Left cardiac atrium (tissue), 4 donors: Measurements from ENCODE around the gene PDE1C. TPM values are rescaled to one million over a fixed set of nuclear protein-coding genes. Genes with fewer than 3 reads are reported as not detected.

Source experiments
- ATAC-seq, 2 donors: fragments of 200-7000 bp; cut with Tn5 transposase; one replicate each; pipeline ENCODE4 v1.9.1; 2020; ENCODE audit warnings: mild to moderate bottlenecking in 2 of 2, moderate library complexity in 2 of 2
- DNase-seq: peaks from one replicate; pipeline ENCODE4 v3.0.0-alpha.2; 2020
- intact Hi-C, 2 donors: fragments of 100-400 bp; cut with DNase I; formaldehyde crosslinking; loops; one replicate each; pipeline versions ENCODE4 v1.14.1 to v1.15.1; 2022 to 2023
- total RNA-seq, 2 donors: library from RNA; stranded (reverse); fragmentation: NEBNext Ultra II Directional; extraction: Animal tissue kit (Norgen Biotek cat#: 25700); gene quantifications; one replicate each; pipeline ENCODE4 v1.2.1, GENCODE V29; 2021
- donor health status: DM: no; HTN: yes; CAD: no.
- donor health status: DM: no; HTN: yes; CAD: no; lungs with severe emphysema.
- donor health status: DM: yes; HTN: yes; CAD: no.
- donor health status: Dilated cardiomyopathy.

Gene PDE1C
- total RNA-seq, 2 donors from 2014 or later = 44.2 to 50.8 TPM

- ATAC-seq (no peak), DNase-seq (no peak)
- intact Hi-C loops = no loop called here
These were observed 17.0 kb downstream of the PDE1C start for GRCh38 chr7:32053204-32053603.

GRCh38 chr7:32051128-32051527, 19.1 kb downstream of the PDE1C start:
- ATAC-seq = no peak
- no peak for DNase-seq
- intact Hi-C loops = no loop called here

DNA sequence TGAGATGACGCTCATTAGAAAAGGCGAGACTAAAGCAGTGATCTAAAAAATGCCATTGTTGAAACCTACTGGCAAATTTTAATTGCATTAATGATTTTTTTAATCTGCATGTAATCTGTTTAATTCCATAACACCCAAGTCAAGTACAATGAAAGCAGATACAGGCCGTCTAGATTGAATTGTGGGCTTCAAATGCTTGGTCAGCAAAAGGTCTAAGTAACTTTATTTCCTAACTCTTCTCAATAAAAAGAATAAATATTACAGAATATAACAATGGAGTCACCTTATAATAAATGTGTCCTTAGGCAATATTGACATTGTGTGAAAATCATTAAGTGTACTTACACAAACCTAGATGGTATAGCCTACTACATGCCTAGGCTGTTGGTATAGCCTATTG, 20.6 kb downstream of the PDE1C start:
- intact Hi-C loops = loop anchor here in 1 of 2 donors (10.0 kb wide), 2 partner anchors 165 to 265 kb away; no protein-coding TSS in a partner anchor
- DNase-seq (no peak), ATAC-seq (no peak)

- DNase-seq = no peak
- no peak for ATAC-seq
- intact Hi-C loops = loop anchor here in 1 of 2 donors (10.0 kb wide), 2 partner anchors 164 to 264 kb away; no protein-coding TSS in a partner anchor
These were observed 21.2 kb downstream of the PDE1C start for GRCh38 chr7:32048970-32049491.

GRCh38 chr7:32047801-32048200, 22.4 kb downstream of the PDE1C start:
- intact Hi-C loops = loop anchor here in 1 of 2 donors (10.0 kb wide), 2 partner anchors 163 to 263 kb away; no protein-coding TSS in a partner anchor
- no peak for DNase-seq
- ATAC-seq = no peak

GRCh38 chr7:32047075-32047474, 23.1 kb downstream of the PDE1C start:
- intact Hi-C loops = loop anchor here in 1 of 2 donors (10.0 kb wide), 2 partner anchors 162 to 262 kb away; no protein-coding TSS in a partner anchor
- DNase-seq = no peak

GRCh38 chr7:32045228-32045627, 25.0 kb downstream of the PDE1C start:
- DNase-seq (no peak), ATAC-seq (no peak)
- intact Hi-C loops = loop anchor here in 1 of 2 donors (10.0 kb wide), 2 partner anchors 160 to 260 kb away; no protein-coding TSS in a partner anchor

More at GRCh38 chr7:32047075-32047474, 23.1 kb downstream of the PDE1C start:
- ATAC-seq = no peak

DNA sequence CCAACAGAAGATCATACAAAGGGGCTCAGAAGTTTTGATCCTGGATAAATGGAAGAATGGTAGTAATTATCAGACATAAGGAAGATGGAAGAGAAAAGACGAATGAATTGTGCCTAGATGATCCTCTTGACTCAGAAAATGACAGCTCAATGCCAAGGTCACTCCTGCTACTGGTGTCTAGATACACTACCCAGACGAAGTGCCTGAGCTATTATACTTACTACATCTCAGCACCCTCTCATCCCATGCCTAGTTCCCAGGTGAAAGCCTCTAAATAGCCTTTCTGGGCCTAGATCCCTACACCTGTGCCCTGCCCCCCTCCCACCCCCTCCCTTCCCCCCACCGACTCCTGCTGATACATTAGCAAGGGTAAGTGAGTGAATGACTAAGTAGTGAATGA, 25.5 kb downstream of the PDE1C start:
- ATAC-seq = peak in 1 of 2 donors; percentile 32
- intact Hi-C loops = loop anchor here in 1 of 2 donors (10.0 kb wide), 2 partner anchors 160 to 260 kb away; no protein-coding TSS in a partner anchor
- DNase-seq = no peak

DNA sequence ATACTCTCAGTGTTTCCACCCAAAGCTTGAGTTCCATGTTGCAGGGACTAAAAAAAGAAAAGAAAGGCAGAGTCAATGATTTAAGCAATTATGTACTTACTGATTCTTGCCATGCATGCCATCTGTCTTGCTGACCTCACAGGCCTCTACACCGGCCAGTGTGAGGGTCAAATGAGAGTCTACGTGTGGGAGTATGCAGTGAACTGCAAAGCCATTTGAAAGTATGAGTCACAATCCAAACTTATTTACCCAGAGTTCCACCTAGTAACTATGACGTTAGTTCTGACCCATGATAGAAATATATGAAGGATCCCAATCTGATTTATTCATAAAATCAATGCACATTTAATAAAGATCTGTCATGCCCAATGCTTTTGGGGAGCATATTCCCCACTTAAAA, 26.5 kb downstream of the PDE1C start:
- DNase-seq (no peak), ATAC-seq (peak in 1 of 2 donors; percentile 64)
- intact Hi-C loops = loop anchor here in 1 of 2 donors (10.0 kb wide), 2 partner anchors 159 to 259 kb away; no protein-coding TSS in a partner anchor

GRCh38 chr7:32042900-32043299, 27.3 kb downstream of the PDE1C start:
- ATAC-seq (peak; percentile 65 to 67), DNase-seq (no peak)
- intact Hi-C loops = loop anchor here in 1 of 2 donors (10.0 kb wide), 2 partner anchors 158 to 258 kb away; no protein-coding TSS in a partner anchor

- intact Hi-C loops = no loop called here
- ATAC-seq (peak in 1 of 2 donors; percentile 31), DNase-seq (no peak)
These were observed 31.0 kb downstream of the PDE1C start for GRCh38 chr7:32039000-32039756.

DNA sequence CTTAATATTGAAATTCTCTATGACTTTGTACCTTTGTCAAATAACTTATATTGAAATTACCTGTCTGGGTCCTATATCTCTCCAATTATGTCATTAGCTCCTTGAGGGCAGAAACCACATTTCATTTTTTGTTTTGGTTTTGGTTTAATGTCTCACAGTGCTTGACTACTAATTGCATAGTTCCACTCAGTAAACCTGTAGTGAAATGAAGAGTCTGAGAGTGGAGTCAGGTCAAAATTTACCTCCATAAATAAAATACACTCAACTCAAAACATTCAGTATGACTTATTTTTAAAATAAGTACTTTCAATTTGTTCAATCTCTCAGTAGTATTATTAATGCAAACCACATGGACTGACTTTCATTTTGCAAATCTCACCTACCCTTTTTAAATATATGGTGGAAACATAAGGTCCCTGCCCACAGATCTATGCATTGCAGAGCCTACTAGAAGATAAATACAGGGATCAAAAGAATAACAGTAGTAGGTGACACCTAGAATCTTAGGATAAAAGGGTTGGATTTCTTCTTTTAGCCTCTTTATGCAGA, 32.5 kb downstream of the PDE1C start:
- ATAC-seq = no peak
- no peak for DNase-seq
- intact Hi-C loops = no loop called here

DNA sequence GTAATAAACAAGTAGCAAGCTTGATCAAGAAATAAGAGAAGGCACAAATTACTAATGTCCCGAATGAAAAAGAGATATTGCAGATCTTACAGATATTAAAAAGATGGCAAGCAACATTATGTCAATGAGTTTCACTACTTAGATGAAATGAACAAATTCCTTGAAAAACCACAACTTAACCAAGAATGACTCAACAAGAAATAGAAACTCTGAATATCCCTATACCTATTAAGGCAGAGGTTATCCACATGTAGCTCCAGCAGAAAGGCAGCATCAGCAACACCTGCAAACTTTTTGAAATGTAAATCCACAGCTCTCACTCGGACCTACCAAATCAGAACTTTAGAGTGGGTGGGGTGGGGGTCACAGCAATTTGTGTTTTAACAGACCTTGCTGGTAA, 33.6 kb downstream of the PDE1C start:
- intact Hi-C loops = no loop called here
- no peak for ATAC-seq
- DNase-seq = no peak

GRCh38 chr7:32034052-32034451, 36.2 kb downstream of the PDE1C start:
- intact Hi-C loops = no loop called here
- ATAC-seq = no peak

DNA sequence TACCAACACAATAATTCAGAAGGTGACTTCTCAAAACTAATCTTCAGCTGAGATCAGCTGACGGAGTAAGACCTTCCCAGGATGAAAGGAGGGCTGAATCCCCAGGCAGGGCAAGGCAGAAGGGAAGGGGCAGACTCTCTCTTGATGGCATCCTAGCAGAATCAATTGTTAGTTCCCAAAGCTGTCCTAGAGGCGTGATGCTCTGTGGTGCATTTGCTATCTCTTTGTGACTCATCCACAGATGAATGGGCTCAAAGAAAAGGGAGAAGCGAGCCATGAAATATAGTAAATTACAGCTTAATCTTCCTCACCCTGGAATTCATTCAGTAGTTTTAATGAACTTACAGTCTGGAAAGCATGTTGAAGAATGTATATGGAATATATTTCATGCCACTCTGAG, 37.2 kb downstream of the PDE1C start:
- DNase-seq (no peak), ATAC-seq (peak in 1 of 2 donors; percentile 29)
- intact Hi-C loops = no loop called here

More at GRCh38 chr7:32034052-32034451, 36.2 kb downstream of the PDE1C start:
- DNase-seq = no peak

- ATAC-seq (peak; percentile 27 to 30), DNase-seq (no peak)
- intact Hi-C loops = no loop called here
These were observed 38.0 kb downstream of the PDE1C start for GRCh38 chr7:32032211-32032610.

GRCh38 chr7:32030904-32031692, 39.1 kb downstream of the PDE1C start:
- no peak for DNase-seq
- ATAC-seq = no peak
- intact Hi-C loops = no loop called here

- DNase-seq (no peak), ATAC-seq (no peak)
- intact Hi-C loops = no loop called here
These were observed 44.2 kb downstream of the PDE1C start for GRCh38 chr7:32026083-32026425.

GRCh38 chr7:32025381-32026082, 44.7 kb downstream of the PDE1C start:
- intact Hi-C loops = no loop called here
- DNase-seq = no peak
- ATAC-seq = no peak
